HT-29 (cell line): ENCODE data around the gene ZNF536. TPM values are rescaled to one million over a fixed set of nuclear protein-coding genes. Genes with fewer than 3 reads are reported as not detected.
"Not testable (repeated sequence)": the region's sequence is repeated elsewhere in the genome, so short reads cannot be mapped to it uniquely, and the experiment has no call there.

Source experiments
- DNase-seq: peaks from one replicate; pipeline ENCODE4 v3.0.0-alpha.2; 2015; ENCODE audit warnings: low spot score
- total RNA-seq: library from RNA; depleted of rRNA; stranded (reverse); fragments of >200 nt; shearing (Covaris generic); gene quantifications from 2 replicates; pipeline ENCODE4 v1.2.3, GENCODE V29; 2014

The ZNF536 gene
- total RNA-seq, 1 experiment from 2014 or later, result not detected

GRCh38 chr19:30341611-30342201 lies 30.5 kb upstream of the ZNF536 start:
- no peak for DNase-seq

GRCh38 chr19:30342901-30343300 lies 29.3 kb upstream of the ZNF536 start:
- DNase-seq, result no peak

GRCh38 chr19:30344446-30345425 lies 27.4 kb upstream of the ZNF536 start:
- DNase-seq, result no peak

GRCh38 chr19:30345686-30346085 lies 26.5 kb upstream of the ZNF536 start:
- DNase-seq, result no peak

GRCh38 chr19:30346468-30346867 lies 25.7 kb upstream of the ZNF536 start:
- not testable (repeated sequence) for DNase-seq

- DNase-seq, result no peak
These were observed 23.0 kb upstream of the ZNF536 start for GRCh38 chr19:30349131-30349730.

- no peak for DNase-seq
These were observed 21.2 kb upstream of the ZNF536 start for GRCh38 chr19:30350692-30351663.

GRCh38 chr19:30351774-30352173 lies 20.4 kb upstream of the ZNF536 start:
- no peak for DNase-seq

- no peak for DNase-seq
These were observed 18.7 kb upstream of the ZNF536 start for GRCh38 chr19:30353394-30353945.

GRCh38 chr19:30355586-30355985 lies 16.6 kb upstream of the ZNF536 start:
- no peak for DNase-seq

GRCh38 chr19:30356951-30357579 lies 15.1 kb upstream of the ZNF536 start:
- DNase-seq, result no peak

GRCh38 chr19:30357580-30357954 lies 14.6 kb upstream of the ZNF536 start:
- DNase-seq, result no peak

- DNase-seq, result no peak
These were observed 13.9 kb upstream of the ZNF536 start for GRCh38 chr19:30358319-30358718.

- DNase-seq, result no peak
These were observed 13.2 kb upstream of the ZNF536 start for GRCh38 chr19:30358821-30359580.

GRCh38 chr19:30359936-30360335 lies 12.2 kb upstream of the ZNF536 start:
- DNase-seq, result no peak

- DNase-seq, result no peak
These were observed 11.6 kb upstream of the ZNF536 start for GRCh38 chr19:30360376-30361106.

GRCh38 chr19:30361107-30361447 lies 11.1 kb upstream of the ZNF536 start:
- DNase-seq, result no peak

GRCh38 chr19:30361721-30362120 lies 10.5 kb upstream of the ZNF536 start:
- no peak for DNase-seq

- no peak for DNase-seq
These were observed 9.9 kb upstream of the ZNF536 start for GRCh38 chr19:30362156-30362754.
